ENCODE measurements around the gene ACOXL.

Gene ACOXL

DNA sequence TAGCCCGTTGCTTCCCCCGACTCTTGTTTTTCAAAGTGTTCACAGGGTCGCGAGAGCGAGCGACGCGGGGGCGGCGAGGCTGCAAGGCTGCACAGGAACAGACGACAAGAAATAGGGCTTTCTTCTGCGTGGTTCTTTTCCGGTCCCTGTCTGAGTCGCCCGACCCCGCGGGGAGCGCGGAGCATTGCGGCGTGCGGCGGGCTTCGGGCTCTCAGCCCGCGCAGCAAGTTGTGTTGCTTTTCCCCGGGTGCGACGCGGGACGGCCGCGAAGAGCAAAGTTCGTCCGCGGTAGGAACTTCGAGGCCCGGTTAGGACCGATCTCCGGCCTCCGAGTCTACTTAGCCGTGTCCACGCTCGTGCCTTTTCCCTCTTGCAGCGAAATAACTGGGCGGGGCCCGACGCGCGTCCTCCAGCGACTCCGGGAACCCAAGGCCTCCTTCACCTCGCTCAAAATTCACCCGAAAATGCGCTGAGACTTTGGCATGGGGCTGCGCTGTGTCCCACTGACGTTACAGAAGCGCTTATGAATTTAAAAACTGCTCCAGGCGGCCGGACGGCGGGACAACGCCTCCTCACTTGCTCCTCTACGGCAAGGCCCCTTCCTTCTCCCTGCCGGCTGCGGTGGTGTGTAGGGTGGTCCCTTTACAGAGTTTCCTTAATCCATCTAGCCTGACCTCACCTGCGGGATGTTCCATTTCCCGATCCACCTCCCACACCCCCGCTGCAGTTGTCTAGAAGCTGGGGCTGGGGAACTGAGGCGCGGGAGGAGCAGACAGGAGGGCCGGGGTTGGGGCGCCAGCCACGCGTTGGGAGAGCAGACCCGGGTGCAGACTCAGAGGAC, 386.8 kb downstream of the ACOXL start:
- DNase-seq, result peak; percentile 45

DNA sequence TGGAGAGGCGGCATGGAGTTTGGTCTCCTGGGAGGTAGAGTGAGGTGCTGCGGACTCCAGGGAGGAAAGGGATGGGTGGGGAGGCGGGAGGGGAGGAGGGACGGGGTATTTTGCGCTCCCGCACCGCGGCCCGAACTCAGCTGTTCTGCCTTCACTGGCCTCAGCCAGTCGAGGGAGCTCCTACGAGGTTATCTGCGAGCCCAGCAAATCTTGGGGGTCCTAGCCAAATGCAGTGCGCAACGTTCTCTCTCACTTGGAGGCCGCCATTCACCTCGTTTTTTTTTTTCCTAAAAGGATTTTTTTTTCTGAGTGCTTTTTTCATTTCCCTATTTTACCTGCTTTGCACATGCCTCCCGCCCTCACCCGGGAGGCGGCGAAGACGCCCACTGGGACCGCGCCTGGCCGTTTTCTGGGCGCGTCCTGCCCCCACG, 387.5 kb downstream of the ACOXL start:
- no peak for DNase-seq

GRCh38 chr2:111120253-111121027, 388.1 kb downstream of the ACOXL start, which contains the start of gene BCL2L11:
Gene BCL2L11 (plus strand): TSS chr2:111120914. CDS start chr2:111123746, 2,832 bp downstream.
- peak; percentile 87 for DNase-seq

GRCh38 chr2:111121028-111121827, 388.9 kb downstream of the ACOXL start:
- DNase-seq, result peak; percentile 47

- DNase-seq, result peak; percentile 78
Observed at GRCh38 chr2:111121828-111122630, 389.7 kb downstream of the ACOXL start.

GRCh38 chr2:111122631-111123421, 390.5 kb downstream of the ACOXL start:
- peak; percentile 34 for DNase-seq

- no peak for DNase-seq
Observed at GRCh38 chr2:111123751-111124150, 391.4 kb downstream of the ACOXL start.

DNA sequence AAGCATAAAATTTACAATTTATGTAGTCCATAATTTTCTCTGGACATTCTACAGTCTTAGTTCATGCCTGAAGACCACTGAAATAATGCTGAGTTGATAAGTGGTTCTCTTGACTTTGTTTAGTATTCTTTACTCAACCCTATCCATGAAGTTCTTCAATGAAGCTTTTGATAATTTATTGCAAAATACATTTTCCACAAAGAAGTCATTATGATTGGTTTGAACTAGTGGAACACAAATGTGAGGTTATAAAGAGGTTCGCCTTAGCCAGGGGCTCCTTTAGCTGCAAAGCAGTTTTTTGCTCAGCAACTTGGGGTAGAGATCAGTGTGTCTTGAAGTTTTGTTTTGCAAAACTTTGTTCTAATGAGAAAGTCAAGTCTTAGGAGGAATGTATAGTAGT, 394.2 kb downstream of the ACOXL start:
- DNase-seq, result no peak

- DNase-seq, result no peak
Observed at GRCh38 chr2:111127351-111127750, 395.0 kb downstream of the ACOXL start.

DNA sequence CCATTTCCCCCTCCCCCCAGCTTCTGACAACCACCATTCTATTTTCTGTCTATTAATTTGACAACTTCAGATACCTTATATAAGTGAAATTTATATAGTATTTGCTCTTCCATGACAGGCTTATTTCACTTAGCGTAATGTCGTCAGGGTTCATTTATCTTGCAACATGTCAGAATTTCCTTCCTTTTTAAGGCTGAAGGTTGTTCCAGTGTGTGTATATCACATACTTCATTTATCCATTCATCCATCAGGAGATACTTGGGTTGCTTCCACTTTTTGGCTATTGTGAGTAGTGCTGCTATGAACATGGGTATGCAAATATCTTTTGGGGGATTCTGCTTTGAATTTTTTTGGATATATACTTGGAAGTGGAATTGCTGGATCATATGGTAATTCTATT, 395.7 kb downstream of the ACOXL start:
- DNase-seq, result no peak

- no peak for DNase-seq
Observed at GRCh38 chr2:111133603-111134002, 401.2 kb downstream of the ACOXL start.

DNA sequence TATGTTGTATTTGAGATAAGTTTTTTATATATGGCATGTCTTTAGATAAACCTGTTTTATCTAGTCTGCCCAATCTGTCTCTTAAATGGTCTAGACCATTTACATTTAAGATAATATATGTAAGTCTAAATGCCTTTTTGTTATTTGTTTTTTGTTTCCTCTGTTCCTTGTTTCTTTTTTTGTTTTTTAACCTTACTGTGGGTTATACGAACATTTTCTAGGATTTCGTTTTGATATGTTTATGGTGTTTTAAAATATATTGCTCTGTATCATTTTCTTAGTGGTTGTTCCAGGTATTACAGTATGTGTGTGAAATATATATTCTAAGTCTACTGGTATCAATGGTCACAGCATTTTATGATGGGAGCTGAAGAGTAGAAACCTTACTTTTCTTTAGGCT, 401.7 kb downstream of the ACOXL start:
- no peak for DNase-seq

GRCh38 chr2:111135237-111135909, 403.0 kb downstream of the ACOXL start:
- no peak for DNase-seq

GRCh38 chr2:111135910-111136297, 403.5 kb downstream of the ACOXL start:
- DNase-seq, result no peak

DNA sequence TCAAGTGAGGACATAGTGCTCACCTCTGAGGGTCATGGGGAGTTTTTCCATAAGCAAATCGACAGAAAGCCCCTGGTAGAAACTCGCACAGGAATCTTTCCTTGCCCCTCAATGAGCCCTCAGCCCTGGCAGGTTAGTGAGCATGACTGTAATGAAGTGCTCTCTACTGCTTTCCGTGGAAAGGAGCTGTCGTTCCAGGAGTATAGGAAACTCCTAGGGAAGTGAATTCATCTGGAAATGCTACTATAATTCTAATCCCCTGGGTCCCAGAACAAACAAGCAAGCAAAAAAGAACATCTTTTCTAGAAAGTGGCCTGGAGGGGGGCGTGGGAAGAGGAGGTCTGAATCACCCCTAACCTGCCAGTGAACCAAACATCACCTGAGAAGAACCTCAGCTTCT, 406.5 kb downstream of the ACOXL start:
- DNase-seq, result no peak

DNA sequence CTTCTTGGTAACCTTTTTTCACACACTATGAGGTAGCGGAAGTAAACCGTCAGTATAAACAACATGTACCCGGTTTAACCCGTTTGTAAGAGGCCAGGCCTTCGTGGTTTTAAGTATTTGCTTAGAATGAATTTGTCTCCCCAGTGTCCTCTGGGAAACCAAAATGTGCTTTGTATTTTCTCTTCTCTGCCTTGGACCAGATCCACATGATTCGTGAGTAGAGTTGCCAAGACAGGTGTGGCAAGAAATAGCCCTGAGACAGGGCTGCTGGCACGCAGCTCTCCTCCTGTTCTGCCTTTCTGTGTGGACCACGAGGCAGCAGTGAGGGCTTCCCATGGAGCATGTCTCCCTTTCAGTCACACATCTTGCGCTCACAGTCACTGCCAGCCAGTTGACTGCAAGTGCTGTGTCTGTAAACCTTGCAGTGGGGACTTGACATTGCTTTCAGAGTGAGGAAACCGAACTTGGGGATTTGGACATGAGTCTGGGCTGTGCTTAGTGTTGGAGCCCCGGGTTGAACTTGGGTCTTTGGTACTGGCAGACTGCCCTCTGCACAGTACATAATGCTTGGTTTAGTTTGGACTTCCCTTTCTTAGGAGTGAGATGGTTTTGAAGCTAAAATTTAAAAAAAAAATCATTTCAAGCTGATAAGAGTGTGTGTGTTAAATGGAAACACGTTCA, 407.4 kb downstream of the ACOXL start:
- no peak for DNase-seq

- DNase-seq, result no peak
Observed at GRCh38 chr2:111140815-111141214, 408.4 kb downstream of the ACOXL start.

GRCh38 chr2:111142101-111142500, 409.7 kb downstream of the ACOXL start:
- DNase-seq, result no peak

- no peak for DNase-seq
Observed at GRCh38 chr2:111143107-111143842, 410.9 kb downstream of the ACOXL start.

DNA sequence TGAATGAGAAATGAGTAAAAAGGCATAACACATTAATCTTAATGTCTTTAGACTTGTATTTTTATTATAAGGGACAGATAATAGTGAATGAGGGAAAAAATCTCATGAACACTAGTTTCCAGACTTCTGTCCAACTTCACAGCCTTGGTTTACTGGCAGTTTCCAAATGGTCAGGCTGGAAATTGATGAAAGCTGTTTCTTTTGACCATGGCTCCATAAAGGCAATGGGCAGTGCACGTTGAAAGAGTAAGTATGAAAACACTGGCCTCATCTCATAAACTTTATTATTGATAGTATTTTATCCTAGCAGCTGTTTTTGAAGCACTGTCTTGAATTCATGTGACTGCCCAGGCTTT, 411.4 kb downstream of the ACOXL start:
- DNase-seq, result no peak

All from activated naive CD4-positive, alpha-beta T cell treated with anti-CD3 and anti-CD28 coated beads, Interleukin-2, amount 50 U/mL, for 16 hours (primary cell).